ENCODE data around the gene VRTN.

The VRTN gene

GRCh38 chr14:74392616-74393570 lies 44.6 kb downstream of the VRTN start:
- DNase-seq (ENCODE audit: low spot score), result no peak

GRCh38 chr14:74394549-74394948 lies 46.3 kb downstream of the VRTN start:
- no peak for DNase-seq (ENCODE audit: low spot score)

GRCh38 chr14:74395094-74395493 lies 46.8 kb downstream of the VRTN start:
- DNase-seq (ENCODE audit: low spot score), result no peak

- no peak for DNase-seq (ENCODE audit: low spot score)
These were observed 51.9 kb downstream of the VRTN start for GRCh38 chr14:74400031-74400685.

- no peak for DNase-seq (ENCODE audit: low spot score)
These were observed 52.7 kb downstream of the VRTN start for GRCh38 chr14:74400919-74401503.

- peak; percentile 32 for DNase-seq (ENCODE audit: low spot score)
These were observed 53.4 kb downstream of the VRTN start for GRCh38 chr14:74401504-74402241.

- DNase-seq (ENCODE audit: low spot score), result no peak
These were observed 54.4 kb downstream of the VRTN start for GRCh38 chr14:74402401-74403251.

GRCh38 chr14:74403619-74404417 lies 55.5 kb downstream of the VRTN start:
- no peak for DNase-seq (ENCODE audit: low spot score)

GRCh38 chr14:74404435-74404834 lies 56.2 kb downstream of the VRTN start:
- DNase-seq (ENCODE audit: low spot score), result no peak

GRCh38 chr14:74405663-74406062 lies 57.4 kb downstream of the VRTN start:
- DNase-seq (ENCODE audit: low spot score), result no peak

GRCh38 chr14:74407021-74407800 lies 58.9 kb downstream of the VRTN start:
- DNase-seq (ENCODE audit: low spot score), result no peak

- no peak for DNase-seq (ENCODE audit: low spot score)
These were observed 59.5 kb downstream of the VRTN start for GRCh38 chr14:74407801-74408154.

- no peak for DNase-seq (ENCODE audit: low spot score)
These were observed 60.6 kb downstream of the VRTN start for GRCh38 chr14:74408870-74409269.

GRCh38 chr14:74409441-74409840 lies 61.2 kb downstream of the VRTN start:
- DNase-seq (ENCODE audit: low spot score), result no peak

Measured in activated CD4-positive, alpha-beta T cell treated with anti-CD3 and anti-CD28 coated beads, Interleukin-2, Interleukin-4, amounts not matched to agents 100 ng/mL and 50 ng/mL, durations not matched to agents 16 hours and 8 hours (primary cell).